ENCODE measurements around the gene RMC1.

DNA sequence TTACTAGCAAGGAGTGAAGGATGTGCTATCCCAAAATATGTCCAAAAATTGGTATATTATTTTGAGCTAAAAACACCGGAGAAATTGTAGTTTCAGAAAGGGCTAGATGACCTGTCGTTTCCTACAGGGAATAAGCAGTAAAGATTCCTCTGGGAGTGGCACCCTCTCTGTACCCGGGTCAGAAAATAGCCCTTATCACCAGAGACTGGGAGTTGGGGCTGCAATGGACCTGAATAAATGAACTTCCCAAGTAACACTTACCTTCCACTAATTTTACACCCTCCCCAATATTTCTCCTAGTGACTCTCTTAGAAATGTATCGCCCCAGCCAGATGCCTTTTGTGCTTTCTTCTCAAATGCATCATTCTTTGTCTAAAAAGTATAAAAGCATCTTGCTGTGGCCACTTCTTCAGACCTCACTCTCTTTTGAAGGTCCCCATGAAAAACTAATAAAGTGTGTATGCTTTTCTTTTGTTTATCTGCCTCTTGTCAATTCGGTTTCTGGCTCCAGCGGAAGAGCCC is 734 bp upstream of the RMC1 start:
- no peak for TF ChIP-seq POLR2A (IDR thresholded peaks at IDR 0.05)
- TF ChIP-seq, protein P1, sequence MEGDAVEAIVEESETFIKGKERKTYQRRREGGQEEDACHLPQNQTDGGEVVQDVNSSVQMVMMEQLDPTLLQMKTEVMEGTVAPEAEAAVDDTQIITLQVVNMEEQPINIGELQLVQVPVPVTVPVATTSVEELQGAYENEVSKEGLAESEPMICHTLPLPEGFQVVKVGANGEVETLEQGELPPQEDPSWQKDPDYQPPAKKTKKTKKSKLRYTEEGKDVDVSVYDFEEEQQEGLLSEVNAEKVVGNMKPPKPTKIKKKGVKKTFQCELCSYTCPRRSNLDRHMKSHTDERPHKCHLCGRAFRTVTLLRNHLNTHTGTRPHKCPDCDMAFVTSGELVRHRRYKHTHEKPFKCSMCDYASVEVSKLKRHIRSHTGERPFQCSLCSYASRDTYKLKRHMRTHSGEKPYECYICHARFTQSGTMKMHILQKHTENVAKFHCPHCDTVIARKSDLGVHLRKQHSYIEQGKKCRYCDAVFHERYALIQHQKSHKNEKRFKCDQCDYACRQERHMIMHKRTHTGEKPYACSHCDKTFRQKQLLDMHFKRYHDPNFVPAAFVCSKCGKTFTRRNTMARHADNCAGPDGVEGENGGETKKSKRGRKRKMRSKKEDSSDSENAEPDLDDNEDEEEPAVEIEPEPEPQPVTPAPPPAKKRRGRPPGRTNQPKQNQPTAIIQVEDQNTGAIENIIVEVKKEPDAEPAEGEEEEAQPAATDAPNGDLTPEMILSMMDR (IDR thresholded peaks at IDR 0.05), result no peak

Measured in heart left ventricle (tissue), 13 donors.